GM12878 (cell line): ENCODE measurements around the gene PLA2G4E. TPM values are rescaled to one million over a fixed set of nuclear protein-coding genes. Genes with fewer than 3 reads are reported as not detected.

ENCODE experiments used
- BRCA1 ChIP-seq: IDR thresholded peaks from 2 replicates; pipeline ENCODE4 v1.6.1; 2011; ENCODE audit warnings: low read depth, low read length, improper control_type of control experiment
- CHD1 ChIP-seq: IDR thresholded peaks from 2 replicates; pipeline ENCODE4 v1.6.1; 2012; ENCODE audit warnings: low read depth, low read length, improper control_type of control experiment
- E2F8 ChIP-seq: fragments of 450-650 bp; IDR thresholded peaks from 2 replicates; pipeline ENCODE4 v1.6.1; 2018; ENCODE audit warnings: mild to moderate bottlenecking, low read depth, moderate library complexity; ENCODE audit not compliant: partially characterized antibody
- EZH2 ChIP-seq: IDR thresholded peaks from 2 replicates; pipeline ENCODE4 v1.6.1; 2012; ENCODE audit warnings: low read depth, mild to moderate bottlenecking, control low read depth, inconsistent platforms, low read length, borderline replicate concordance; ENCODE audit not compliant: control insufficient read depth
- HDAC6 ChIP-seq: fragments of 200-600 bp; sonication (generic); IDR thresholded peaks from one replicate; pipeline ENCODE4 v1.8.0; 2017; ENCODE audit warnings: antibody characterized with exemption; ENCODE audit not compliant: unreplicated experiment
- HSF1 ChIP-seq: fragments of 150-350 bp; IDR thresholded peaks from 2 replicates; pipeline ENCODE4 v1.6.1; 2014; ENCODE audit warnings: mild to moderate bottlenecking, low read depth, low read length
- NKRF ChIP-seq: fragments of 450-650 bp; conservative IDR thresholded peaks from 2 replicates; pipeline ENCODE4 v1.6.1; 2017; ENCODE audit warnings: mild to moderate bottlenecking, moderate library complexity
- NRF1 ChIP-seq: conservative IDR thresholded peaks from 2 replicates; pipeline ENCODE4 v1.6.1; 2011; ENCODE audit warnings: mild to moderate bottlenecking, low read depth, low read length, improper control_type of control experiment
- PAX5 ChIP-seq: IDR thresholded peaks from 2 replicates; pipeline ENCODE4 v1.6.1; 2011; ENCODE audit warnings: low read depth, low read length, borderline replicate concordance
- RCOR1 ChIP-seq: conservative IDR thresholded peaks from 2 replicates; pipeline ENCODE4 v1.6.1; 2012; ENCODE audit warnings: low read depth, low read length, improper control_type of control experiment
- REST ChIP-seq: IDR thresholded peaks from 2 replicates; pipeline ENCODE4 v1.6.1; 2012; ENCODE audit warnings: mild to moderate bottlenecking, low read depth, low read length
- RFX5 ChIP-seq: IDR thresholded peaks from 2 replicates; pipeline ENCODE4 v1.6.1; 2011; ENCODE audit warnings: low read depth, low read length, improper control_type of control experiment
- SMAD5 ChIP-seq: IDR thresholded peaks from 2 replicates; pipeline ENCODE4 v1.6.1; 2016; ENCODE audit warnings: antibody characterized with exemption, low read depth
- SUPT20H ChIP-seq: IDR thresholded peaks from 2 replicates; pipeline ENCODE4 v1.6.1; 2011; ENCODE audit warnings: low read depth, mild to moderate bottlenecking, low read length, moderate library complexity, borderline replicate concordance; ENCODE audit not compliant: control insufficient read depth
- ZBTB4 ChIP-seq: fragments of 450-650 bp; formaldehyde crosslinking; IDR thresholded peaks from 2 replicates; pipeline ENCODE4 v1.4.0; 2022; ENCODE audit warnings: mild to moderate bottlenecking, moderate library complexity
- polyA plus RNA-seq, 11 experiments: library from polyadenylated mRNA; depleted of rRNA in 4 of 11; unstranded in 6 of 11; stranded (reverse) in 5 of 11; fragments of >200 nt; fragmentation: Nextera tagmentation in 4 of 11; fragmentation: Illumina TruSeq in 1 of 11; extraction: Ambion mirVana in 4 of 11; extraction: Trizol in 1 of 11; gene quantifications; 1 replicate in 1 of 11; 2 replicates in 10 of 11; pipeline versions ENCODE4 v1.2.1 to v1.2.3, GENCODE V29; 2011 to 2016; ENCODE audit warnings: inconsistent platforms in 2 of 11, missing spikeins in 2 of 11, low read depth in 1 of 11
- total RNA-seq, 4 experiments: library from RNA; depleted of rRNA in 3 of 4; stranded (reverse); fragments of >200 nt in 3 of 4; fragmentation: Illumina TruSeq in 1 of 4; extraction: Trizol in 1 of 4; gene quantifications; 2 replicates each; pipeline versions ENCODE4 v1.2.1 to v1.2.3, GENCODE V29; 2013 to 2021

Gene PLA2G4E
- total and polyA plus RNA-seq, 10 of the 15 experiments (the other 5 are each of a cell fraction or from before 2014, with no cell fraction given) = 0.05 to 0.32 (median 0.06) TPM; not detected in 5

GRCh38 chr15:41971089-41971894, 49.5 kb downstream of the PLA2G4E start (continued):
- TF ChIP-seq E2F8 (no peak), ZBTB4 (CRISPR knock-in tag) (peak; percentile 73; the same call in 1 of the 2 replicates), NRF1 (no peak), SMAD5 (peak; percentile 83), CHD1 (no peak), HSF1 (no peak), RCOR1 (no peak), EZH2 (no peak), NKRF (no peak), RFX5 (no peak), HDAC6 (no peak), SUPT20H (no peak), REST (no peak), PAX5 (peak; percentile 55; the same call in 1 of the 2 replicates), BRCA1 (no peak)
